ENCODE measurements around the gene KRTAP1-1. TPM values are rescaled to one million over a fixed set of nuclear protein-coding genes. Genes with fewer than 3 reads are reported as not detected.

KRTAP1-1 gene, protein sequence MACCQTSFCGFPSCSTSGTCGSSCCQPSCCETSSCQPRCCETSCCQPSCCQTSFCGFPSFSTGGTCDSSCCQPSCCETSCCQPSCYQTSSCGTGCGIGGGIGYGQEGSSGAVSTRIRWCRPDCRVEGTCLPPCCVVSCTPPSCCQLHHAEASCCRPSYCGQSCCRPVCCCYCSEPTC
- not detected in 5 replicates for total RNA-seq (2022; extraction: Qiagen RNA extraction; ENCODE audit: low read depth)

GRCh38 chr17:41040783-41041571 is at the start of gene KRTAP1-1:
Gene KRTAP1-1 (minus strand): TSS chr17:41041450. CDS start chr17:41041397, 53 bp downstream.

GRCh38 chr17:41084100-41084856 is 43.0 kb upstream of the KRTAP1-1 start, which contains the start of gene KRTAP4-7:
Gene KRTAP4-7 (plus strand): TSS chr17:41084150. CDS start chr17:41084207, 57 bp downstream.

GRCh38 chr17:41065829-41066624 is 24.8 kb upstream of the KRTAP1-1 start, which contains the start of gene KRTAP2-4:
Gene KRTAP2-4 (minus strand): TSS chr17:41065879. CDS start chr17:41065845, 34 bp downstream.

DNA sequence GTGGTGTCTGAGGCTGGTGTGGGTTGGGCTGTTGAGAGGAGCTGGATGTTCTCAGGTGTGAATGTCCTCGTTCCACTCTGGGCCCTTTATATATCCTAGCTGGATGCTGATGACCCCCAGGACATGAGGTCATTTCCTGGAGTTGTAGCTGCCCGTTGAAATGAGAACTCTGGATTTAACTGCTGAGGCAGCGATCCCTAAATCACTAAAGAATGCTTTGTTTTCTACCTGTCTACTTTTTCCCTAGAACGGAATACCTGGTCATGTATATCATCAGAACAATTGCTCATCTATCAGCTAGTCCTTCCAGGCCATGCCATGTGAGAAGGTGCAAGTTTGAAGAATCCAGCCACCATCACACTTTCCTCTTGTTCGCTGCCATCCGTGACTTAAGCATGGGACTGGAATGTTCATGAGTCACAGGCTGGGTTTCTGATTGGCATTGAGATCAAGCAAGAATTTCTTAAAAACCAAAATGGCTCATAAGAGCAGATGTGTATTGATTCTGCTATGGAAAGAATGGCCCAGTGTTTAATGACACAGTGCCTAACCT is 18.9 kb upstream of the KRTAP1-1 start, which contains the start of gene KRTAP2-3:
KRTAP2-3 (minus strand) TSS at position 63 of the 553 bp plus-strand sequence. CDS start 64 bp downstream, outside the sequence.

DNA sequence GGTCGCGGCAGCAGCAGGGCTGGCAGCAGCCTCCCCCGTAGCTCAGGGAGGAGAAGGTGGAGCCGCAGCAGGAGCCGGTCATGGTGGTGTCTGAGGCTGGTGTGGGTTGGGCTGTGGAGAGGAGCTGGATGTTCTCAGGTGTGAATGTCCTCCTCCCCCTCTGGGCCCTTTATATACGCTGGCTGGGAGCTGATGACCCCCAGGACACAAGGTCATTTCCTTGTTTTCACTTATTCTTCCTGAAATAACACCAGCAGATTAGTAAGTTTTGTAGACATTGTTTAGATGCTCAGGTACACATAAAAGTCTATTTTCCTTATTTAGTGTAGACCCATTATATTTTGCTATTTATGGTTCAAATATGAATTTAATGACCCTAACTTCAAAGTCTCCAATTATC is 13.9 kb upstream of the KRTAP1-1 start, which contains the start of gene KRTAP2-2:
KRTAP2-2 (minus strand) TSS at position 101 of the 400 bp plus-strand sequence; CDS start at position 82, 19 bp downstream.

GRCh38 chr17:41046735-41047465 is 5.7 kb upstream of the KRTAP1-1 start, which contains the start of gene KRTAP2-1:
Gene KRTAP2-1 (minus strand): TSS chr17:41047316. CDS start chr17:41047267, 49 bp downstream.

GRCh38 chr17:41034346-41034935 is 6.8 kb downstream of the KRTAP1-1 start, which contains the start of gene KRTAP1-3:
Gene KRTAP1-3 (minus strand): TSS chr17:41034874. CDS start chr17:41034821, 53 bp downstream.

DNA sequence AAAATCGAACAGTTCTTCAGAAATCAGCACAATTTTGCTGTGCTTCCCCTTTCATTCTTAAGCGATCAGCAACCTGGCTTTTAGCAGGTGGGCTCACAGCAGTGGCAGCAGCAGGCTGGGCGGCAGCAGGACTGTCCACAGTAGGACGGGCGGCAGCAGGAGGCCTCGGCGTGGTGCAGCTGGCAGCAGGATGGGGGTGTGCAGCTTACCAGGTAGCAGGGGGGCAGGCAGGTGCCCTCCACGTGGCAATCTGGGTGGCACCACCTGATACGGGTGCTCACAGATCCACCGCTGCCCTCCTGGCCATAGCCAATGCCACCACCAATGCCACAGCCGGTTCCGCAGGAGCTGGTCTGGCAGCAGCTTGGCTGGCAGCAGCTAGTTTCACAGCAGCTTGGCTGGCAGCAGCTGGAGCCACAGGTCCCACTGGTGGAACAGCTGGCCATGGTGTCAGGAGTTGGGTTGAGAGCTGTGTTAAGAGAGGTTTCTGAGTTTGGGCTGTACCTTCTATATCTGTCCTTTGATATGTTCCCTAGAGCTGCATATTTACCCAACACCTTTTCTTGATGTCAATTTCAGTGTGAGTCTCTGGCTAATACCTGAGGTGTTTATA is 11.5 kb downstream of the KRTAP1-1 start, which contains the start of gene KRTAP1-4:
KRTAP1-4 (minus strand) TSS at position 563 of the 613 bp plus-strand sequence; CDS start at position 446, 117 bp downstream.

DNA sequence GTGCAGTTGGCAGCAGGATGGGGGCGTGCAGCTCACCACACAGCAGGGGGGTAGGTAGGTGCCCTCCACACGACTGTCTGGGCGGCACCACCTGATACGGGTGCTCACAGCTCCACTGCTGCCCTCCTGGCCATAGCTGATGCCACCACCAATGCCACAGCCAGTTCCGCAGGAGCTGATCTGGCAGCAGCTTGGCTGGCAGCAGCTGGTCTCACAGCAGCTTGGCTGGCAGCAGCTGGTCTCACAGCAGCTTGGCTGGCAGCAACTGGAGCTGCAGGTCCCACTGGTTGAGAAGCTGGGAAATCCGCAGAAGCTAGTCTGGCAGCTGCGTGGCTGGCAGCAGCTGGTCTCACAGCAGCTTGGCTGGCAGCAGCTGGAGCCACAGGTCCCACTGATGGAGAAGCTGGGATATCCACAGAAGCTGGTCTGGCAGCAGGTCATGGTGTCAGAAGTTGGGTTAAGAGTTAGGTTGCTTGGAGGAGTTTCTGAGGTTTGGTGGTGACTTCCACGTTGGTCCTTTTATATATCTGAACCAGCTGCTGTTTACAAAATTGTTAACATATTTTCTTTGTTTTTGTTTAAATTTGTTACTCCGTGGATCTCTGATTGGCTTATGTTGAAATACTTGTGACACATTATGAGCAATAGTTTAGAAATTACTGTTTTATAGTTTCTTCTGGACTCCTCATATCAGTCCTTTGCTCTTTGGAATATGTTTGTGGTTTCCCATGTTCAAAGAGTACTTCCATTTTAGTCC is 14.4 kb downstream of the KRTAP1-1 start, which contains the start of gene KRTAP1-5:
KRTAP1-5 (minus strand) TSS at position 494 of the 757 bp plus-strand sequence; CDS start at position 441, 53 bp downstream.

DNA sequence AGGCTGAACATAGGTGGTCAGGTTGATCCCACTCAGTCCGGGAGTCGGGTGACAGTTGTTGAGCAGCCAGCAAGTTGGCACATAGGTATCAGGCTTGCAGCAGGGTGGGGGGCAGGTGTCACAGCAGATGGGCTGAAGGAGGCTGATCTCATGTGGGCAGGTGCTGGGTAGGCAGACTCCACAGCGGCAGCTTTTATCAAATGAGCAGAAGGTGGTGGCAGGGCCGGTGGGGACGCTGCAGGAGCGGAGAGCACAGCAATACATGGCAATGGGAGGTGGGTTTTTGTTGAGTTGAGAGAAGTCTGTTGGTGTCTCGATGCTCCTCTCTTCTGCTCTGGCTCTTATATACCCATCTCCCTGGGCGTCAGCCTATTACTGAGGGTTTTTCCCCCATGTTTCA is 32.4 kb downstream of the KRTAP1-1 start, which contains the start of gene KRTAP3-1:
KRTAP3-1 (minus strand) TSS at position 318 of the 400 bp plus-strand sequence; CDS start at position 264, 54 bp downstream.

GRCh38 chr17:40999563-40999962 is 41.7 kb downstream of the KRTAP1-1 start, which contains the start of gene KRTAP3-2:
Gene KRTAP3-2 (minus strand): TSS chr17:40999906. CDS start chr17:40999853, 53 bp downstream.

GRCh38 chr17:40993839-40994238 is 47.4 kb downstream of the KRTAP1-1 start, which contains the start of gene KRTAP3-3:
Gene KRTAP3-3 (minus strand): TSS chr17:40994164. CDS start chr17:40994097, 67 bp downstream.

Other genes with a start within 250 kb of the KRTAP1-1 start
- not detected in 5 replicates for gene KRT28, start 241.5 kb downstream of the KRTAP1-1 start, total RNA-seq (2022; extraction: Qiagen RNA extraction; ENCODE audit: low read depth)
- 93.1 to 121 TPM (median 103 TPM) in 5 replicates for gene KRT10, start 218.8 kb downstream of the KRTAP1-1 start, total RNA-seq (2022; extraction: Qiagen RNA extraction; ENCODE audit: low read depth)
- not detected in 5 replicates for gene KRT12, start 174.2 kb downstream of the KRTAP1-1 start, total RNA-seq (2022; extraction: Qiagen RNA extraction; ENCODE audit: low read depth)
- 0.10 to 0.53 TPM (median 0.27 TPM) in 5 replicates for gene KRT20, start 156.2 kb downstream of the KRTAP1-1 start, total RNA-seq (2022; extraction: Qiagen RNA extraction; ENCODE audit: low read depth)
- 0.14 to 0.19 TPM in 2 of 5 replicates, not detected in the others for gene KRT23, start 103.8 kb downstream of the KRTAP1-1 start, total RNA-seq (2022; extraction: Qiagen RNA extraction; ENCODE audit: low read depth)
- gene KRT39, start 74.5 kb downstream of the KRTAP1-1 start, total RNA-seq (2022; extraction: Qiagen RNA extraction; ENCODE audit: low read depth), result not detected in 5 replicates
- not detected in 5 replicates for gene KRT40, start 57.1 kb downstream of the KRTAP1-1 start, total RNA-seq (2022; extraction: Qiagen RNA extraction; ENCODE audit: low read depth)
- gene KRTAP3-3, start 47.3 kb downstream of the KRTAP1-1 start, total RNA-seq (2022; extraction: Qiagen RNA extraction; ENCODE audit: low read depth), result not detected in 5 replicates
- gene KRTAP3-2, start 41.5 kb downstream of the KRTAP1-1 start, total RNA-seq (2022; extraction: Qiagen RNA extraction; ENCODE audit: low read depth), result 0.28 to 0.34 TPM (median 0.31 TPM) in 3 of 5 replicates, not detected in the others
- not detected in 5 replicates for gene KRTAP3-1, start 32.3 kb downstream of the KRTAP1-1 start, total RNA-seq (2022; extraction: Qiagen RNA extraction; ENCODE audit: low read depth)
- not detected in 5 replicates for gene KRTAP1-5, start 14.2 kb downstream of the KRTAP1-1 start, total RNA-seq (2022; extraction: Qiagen RNA extraction; ENCODE audit: low read depth)
- gene KRTAP1-4, start 11.3 kb downstream of the KRTAP1-1 start, total RNA-seq (2022; extraction: Qiagen RNA extraction; ENCODE audit: low read depth), result not detected in 5 replicates
- gene KRTAP1-3, start 6.6 kb downstream of the KRTAP1-1 start, total RNA-seq (2022; extraction: Qiagen RNA extraction; ENCODE audit: low read depth), result 0.15 TPM in 1 of 5 replicates, not detected in the others
- not detected in 5 replicates for gene KRTAP2-1, start 5.9 kb upstream of the KRTAP1-1 start, total RNA-seq (2022; extraction: Qiagen RNA extraction; ENCODE audit: low read depth)
- gene KRTAP2-2, start 13.8 kb upstream of the KRTAP1-1 start, total RNA-seq (2022; extraction: Qiagen RNA extraction; ENCODE audit: low read depth), result not detected in 5 replicates
- not detected in 5 replicates for gene KRTAP2-3, start 18.7 kb upstream of the KRTAP1-1 start, total RNA-seq (2022; extraction: Qiagen RNA extraction; ENCODE audit: low read depth)
- not detected in 5 replicates for gene KRTAP2-4, start 24.4 kb upstream of the KRTAP1-1 start, total RNA-seq (2022; extraction: Qiagen RNA extraction; ENCODE audit: low read depth)
- gene KRTAP4-7, start 42.7 kb upstream of the KRTAP1-1 start, total RNA-seq (2022; extraction: Qiagen RNA extraction; ENCODE audit: low read depth), result not detected in 5 replicates
- not detected in 5 replicates for gene KRTAP4-8, start 56.7 kb upstream of the KRTAP1-1 start, total RNA-seq (2022; extraction: Qiagen RNA extraction; ENCODE audit: low read depth)
- not detected in 5 replicates for gene KRTAP4-16, start 60.8 kb upstream of the KRTAP1-1 start, total RNA-seq (2022; extraction: Qiagen RNA extraction; ENCODE audit: low read depth)
- gene KRTAP4-9, start 63.9 kb upstream of the KRTAP1-1 start, total RNA-seq (2022; extraction: Qiagen RNA extraction; ENCODE audit: low read depth), result not detected in 5 replicates
- not detected in 5 replicates for gene KRTAP4-11, start 76.9 kb upstream of the KRTAP1-1 start, total RNA-seq (2022; extraction: Qiagen RNA extraction; ENCODE audit: low read depth)
- not detected in 5 replicates for gene KRTAP4-12, start 82.7 kb upstream of the KRTAP1-1 start, total RNA-seq (2022; extraction: Qiagen RNA extraction; ENCODE audit: low read depth)
- not detected in 5 replicates for gene KRTAP4-6, start 99.1 kb upstream of the KRTAP1-1 start, total RNA-seq (2022; extraction: Qiagen RNA extraction; ENCODE audit: low read depth)
- not detected in 5 replicates for gene KRTAP4-5, start 108.4 kb upstream of the KRTAP1-1 start, total RNA-seq (2022; extraction: Qiagen RNA extraction; ENCODE audit: low read depth)
- not detected in 5 replicates for gene KRTAP4-4, start 119.3 kb upstream of the KRTAP1-1 start, total RNA-seq (2022; extraction: Qiagen RNA extraction; ENCODE audit: low read depth)
- gene KRTAP4-3, start 126.8 kb upstream of the KRTAP1-1 start, total RNA-seq (2022; extraction: Qiagen RNA extraction; ENCODE audit: low read depth), result not detected in 5 replicates
- gene KRTAP4-2, start 136.8 kb upstream of the KRTAP1-1 start, total RNA-seq (2022; extraction: Qiagen RNA extraction; ENCODE audit: low read depth), result not detected in 5 replicates
- gene KRTAP4-1, start 143.5 kb upstream of the KRTAP1-1 start, total RNA-seq (2022; extraction: Qiagen RNA extraction; ENCODE audit: low read depth), result 0.20 to 0.22 TPM in 2 of 5 replicates, not detected in the others
- gene KRTAP9-1, start 148.4 kb upstream of the KRTAP1-1 start, total RNA-seq (2022; extraction: Qiagen RNA extraction; ENCODE audit: low read depth), result not detected in 5 replicates
- not detected in 5 replicates for gene KRTAP9-2, start 185.2 kb upstream of the KRTAP1-1 start, total RNA-seq (2022; extraction: Qiagen RNA extraction; ENCODE audit: low read depth)
- not detected in 5 replicates for gene KRTAP9-3, start 191.0 kb upstream of the KRTAP1-1 start, total RNA-seq (2022; extraction: Qiagen RNA extraction; ENCODE audit: low read depth)
- not detected in 5 replicates for gene KRTAP9-8, start 196.5 kb upstream of the KRTAP1-1 start, total RNA-seq (2022; extraction: Qiagen RNA extraction; ENCODE audit: low read depth)
- gene KRTAP9-4, start 208.2 kb upstream of the KRTAP1-1 start, total RNA-seq (2022; extraction: Qiagen RNA extraction; ENCODE audit: low read depth), result not detected in 5 replicates
- not detected in 5 replicates for gene KRTAP9-9, start 213.9 kb upstream of the KRTAP1-1 start, total RNA-seq (2022; extraction: Qiagen RNA extraction; ENCODE audit: low read depth)
- gene KRTAP9-6, start 223.9 kb upstream of the KRTAP1-1 start, total RNA-seq (2022; extraction: Qiagen RNA extraction; ENCODE audit: low read depth), result not detected in 5 replicates
- gene KRTAP9-7, start 234.2 kb upstream of the KRTAP1-1 start, total RNA-seq (2022; extraction: Qiagen RNA extraction; ENCODE audit: low read depth), result not detected in 5 replicates

Measured in A549 treated with GW870086 at 1 μM for 4 hours (cell line).